Immature natural killer cell (primary cell): ENCODE results near the gene XIAP. TPM values are rescaled to one million over a fixed set of nuclear protein-coding genes. Genes with fewer than 3 reads are reported as not detected.
A peak's percentile ranks its signal among the peaks of the same experiment; 100 is the strongest.
"Not testable (repeated sequence)": the region's sequence is repeated elsewhere in the genome, so short reads cannot be mapped to it uniquely, and the experiment has no call there.

ENCODE experiments used
- DNase-seq, 3 donors: peaks; one replicate each; pipeline ENCODE4 v3.0.0; 2022; ENCODE audit warnings: mixed read lengths in 1 of 3
- H3K27ac Mint-ChIP-seq, 6 donors: one replicate each; pipeline ENCODE4 v1.8.0; 2020; ENCODE audit warnings: mixed read lengths in 6 of 6, mild to moderate bottlenecking in 5 of 6, inconsistent platforms in 4 of 6, moderate library complexity in 3 of 6
- H3K27me3 Mint-ChIP-seq, 3 donors: one replicate each; pipeline ENCODE4 v1.8.0; 2020 to 2021; ENCODE audit warnings: low read depth in 3 of 3, mild to moderate bottlenecking in 3 of 3, mixed read lengths in 3 of 3, moderate library complexity in 3 of 3, inconsistent platforms in 1 of 3
- H3K36me3 Mint-ChIP-seq, 3 donors: one replicate each; pipeline ENCODE4 v1.8.0; 2020; ENCODE audit warnings: mixed read lengths in 3 of 3, inconsistent platforms in 2 of 3, mild to moderate bottlenecking in 2 of 3
- H3K4me1 Mint-ChIP-seq, 2 donors: one replicate each; pipeline ENCODE4 v1.8.0; 2020; ENCODE audit warnings: inconsistent platforms in 2 of 2, mild to moderate bottlenecking in 2 of 2, mixed read lengths in 2 of 2, moderate library complexity in 1 of 2
- H3K4me3 Mint-ChIP-seq, 5 donors: one replicate each; pipeline ENCODE4 v1.8.0; 2020; ENCODE audit warnings: mild to moderate bottlenecking in 5 of 5, mixed read lengths in 5 of 5, inconsistent platforms in 3 of 5, moderate library complexity in 3 of 5
- H3K9me3 Mint-ChIP-seq, 6 donors: one replicate each; pipeline ENCODE4 v1.8.0; 2020; ENCODE audit warnings: mild to moderate bottlenecking in 6 of 6, mixed read lengths in 6 of 6, inconsistent platforms in 4 of 6, moderate library complexity in 3 of 6
- polyA plus RNA-seq, 3 donors: library from polyadenylated mRNA; unstranded; fragments of 300-500 nt; fragmentation: Illumina TruSeq; gene quantifications; one replicate each; pipeline ENCODE4 v1.2.3, GENCODE V29; 2021

Gene XIAP
- polyA plus RNA-seq, 3 donors from 2014 or later = 1.1 to 14.4 (median 6.3) TPM

- no peak overlapping the region for H3K4me3 Mint-ChIP-seq
- H3K4me1 Mint-ChIP-seq = peaks cover 7 to 29% of the 10 kb centered on the region in 2 donors
- H3K36me3 Mint-ChIP-seq = no peaks in the 10 kb centered on the region
- no peaks in the 10 kb centered on the region for H3K27me3 Mint-ChIP-seq
- H3K27ac Mint-ChIP-seq = no peak overlapping the region
- H3K9me3 Mint-ChIP-seq = peaks cover 0 to 1% (median 0%) of the 10 kb centered on the region in 6 donors
- peak; percentile 33 to 51 (median 43) for DNase-seq
Measured at GRCh38 chrX:123884809-123885408, 25.1 kb downstream of the XIAP start.

- DNase-seq = no peak
- H3K27ac Mint-ChIP-seq = peak overlapping the region in 3 of 6 donors; percentile 9 to 61 (median 55)
- peaks cover 0 to 2% (median 2%) of the 10 kb centered on the region in 3 donors for H3K27me3 Mint-ChIP-seq
- peaks cover 0 to 7% (median 0%) of the 10 kb centered on the region in 3 donors for H3K36me3 Mint-ChIP-seq
- H3K4me1 Mint-ChIP-seq = no peaks in the 10 kb centered on the region
- H3K9me3 Mint-ChIP-seq = no peaks in the 10 kb centered on the region
- no peak overlapping the region for H3K4me3 Mint-ChIP-seq
Measured at GRCh38 chrX:123899701-123900100, 39.8 kb downstream of the XIAP start.

GRCh38 chrX:123903261-123903660, 43.4 kb downstream of the XIAP start:
- H3K27me3 Mint-ChIP-seq, H3K9me3 Mint-ChIP-seq, H3K27ac Mint-ChIP-seq: not testable (repeated sequence)

GRCh38 chrX:123905332-123905731, 45.5 kb downstream of the XIAP start:
- Mint-ChIP-seq H3K4me3 (no peak overlapping the region), H3K4me1 (peaks cover 0 to 6% of the 10 kb centered on the region in 2 donors), H3K9me3 (no peaks in the 10 kb centered on the region), H3K36me3 (peaks cover 0 to 16% (median 0%) of the 10 kb centered on the region in 3 donors), H3K27ac (peak overlapping the region in 3 of 6 donors; percentile 14 to 68 (median 68)), H3K27me3 (peaks cover 0 to 8% (median 2%) of the 10 kb centered on the region in 3 donors)
- DNase-seq = no peak

More at GRCh38 chrX:123903261-123903660, 43.4 kb downstream of the XIAP start:
- peaks cover 0 to 16% (median 0%) of the 10 kb centered on the region in 3 donors for H3K36me3 Mint-ChIP-seq
- H3K4me1 Mint-ChIP-seq, DNase-seq, H3K4me3 Mint-ChIP-seq: not testable (repeated sequence)

- no peaks in the 10 kb centered on the region for H3K9me3 Mint-ChIP-seq
- DNase-seq = no peak
- H3K27me3 Mint-ChIP-seq = peaks cover 0 to 8% (median 2%) of the 10 kb centered on the region in 3 donors
- H3K36me3 Mint-ChIP-seq = peaks cover 0 to 9% (median 0%) of the 10 kb centered on the region in 3 donors
- H3K27ac Mint-ChIP-seq = peak overlapping the region in 3 of 6 donors; percentile 1 to 66 (median 29)
- H3K4me3 Mint-ChIP-seq = no peak overlapping the region
- H3K4me1 Mint-ChIP-seq = peaks cover 0 to 6% of the 10 kb centered on the region in 2 donors
Measured at GRCh38 chrX:123906557-123907316, 46.9 kb downstream of the XIAP start.

- Mint-ChIP-seq H3K4me3 (no peak overlapping the region), H3K27me3 (peaks cover 0 to 6% (median 0%) of the 10 kb centered on the region in 3 donors), H3K4me1 (peaks cover 0 to 6% of the 10 kb centered on the region in 2 donors), H3K27ac (peak overlapping the region in 1 of 6 donors; percentile 25), H3K36me3 (peaks cover 0 to 9% (median 0%) of the 10 kb centered on the region in 3 donors), H3K9me3 (no peaks in the 10 kb centered on the region)
- no peak for DNase-seq
Measured at GRCh38 chrX:123909523-123909922, 49.7 kb downstream of the XIAP start.

- DNase-seq = no peak
- Mint-ChIP-seq H3K4me1 (no peaks in the 10 kb centered on the region), H3K27me3 (no peaks in the 10 kb centered on the region), H3K36me3 (no peaks in the 10 kb centered on the region), H3K9me3 (no peaks in the 10 kb centered on the region), H3K4me3 (no peak overlapping the region), H3K27ac (no peak overlapping the region)
Measured at GRCh38 chrX:123917069-123917468, 57.2 kb downstream of the XIAP start.

GRCh38 chrX:123918106-123918721, 58.4 kb downstream of the XIAP start:
- no peaks in the 10 kb centered on the region for H3K36me3 Mint-ChIP-seq
- DNase-seq = no peak
- H3K27me3 Mint-ChIP-seq = no peaks in the 10 kb centered on the region
- no peaks in the 10 kb centered on the region for H3K9me3 Mint-ChIP-seq
- no peak overlapping the region for H3K4me3 Mint-ChIP-seq
- H3K4me1 Mint-ChIP-seq = no peaks in the 10 kb centered on the region
- H3K27ac Mint-ChIP-seq = no peak overlapping the region

GRCh38 chrX:123920105-123920785, 60.4 kb downstream of the XIAP start:
- Mint-ChIP-seq H3K4me3 (no peak overlapping the region), H3K27ac (no peak overlapping the region), H3K9me3 (no peaks in the 10 kb centered on the region), H3K4me1 (no peaks in the 10 kb centered on the region), H3K27me3 (no peaks in the 10 kb centered on the region), H3K36me3 (no peaks in the 10 kb centered on the region)
- no peak for DNase-seq

- Mint-ChIP-seq H3K36me3 (peaks cover 0 to 3% (median 0%) of the 10 kb centered on the region in 3 donors), H3K27me3 (peaks cover 0 to 2% (median 0%) of the 10 kb centered on the region in 3 donors), H3K4me1 (no peaks in the 10 kb centered on the region), H3K27ac (no peak overlapping the region), H3K4me3 (no peak overlapping the region), H3K9me3 (no peaks in the 10 kb centered on the region)
- DNase-seq = no peak
Measured at GRCh38 chrX:123923211-123923610, 63.4 kb downstream of the XIAP start.

- Mint-ChIP-seq H3K9me3 (no peaks in the 10 kb centered on the region), H3K4me3 (no peak overlapping the region), H3K27ac (no peak overlapping the region), H3K4me1 (no peaks in the 10 kb centered on the region), H3K27me3 (peaks cover 0 to 2% (median 0%) of the 10 kb centered on the region in 3 donors), H3K36me3 (peaks cover 0 to 3% (median 0%) of the 10 kb centered on the region in 3 donors)
- no peak for DNase-seq
Measured at GRCh38 chrX:123924186-123924585, 64.3 kb downstream of the XIAP start.

GRCh38 chrX:123927845-123928244, 68.0 kb downstream of the XIAP start:
- Mint-ChIP-seq H3K36me3 (peaks cover 0 to 3% (median 0%) of the 10 kb centered on the region in 3 donors), H3K27me3 (peaks cover 0 to 6% (median 2%) of the 10 kb centered on the region in 3 donors), H3K4me3 (no peak overlapping the region), H3K4me1 (no peaks in the 10 kb centered on the region), H3K27ac (no peak overlapping the region), H3K9me3 (no peaks in the 10 kb centered on the region)
- no peak for DNase-seq

- H3K4me1 Mint-ChIP-seq, DNase-seq, H3K4me3 Mint-ChIP-seq, H3K27ac Mint-ChIP-seq, H3K36me3 Mint-ChIP-seq, H3K9me3 Mint-ChIP-seq: not testable (repeated sequence)
- peaks cover 0 to 11% (median 2%) of the 10 kb centered on the region in 3 donors for H3K27me3 Mint-ChIP-seq
Measured at GRCh38 chrX:123932055-123932454, 72.2 kb downstream of the XIAP start.
